HG02763 (cell line): ENCODE data around the gene FHL1.

Source experiments
- ATAC-seq: cut with Tn5 transposase; IDR thresholded peaks from one replicate; pipeline ENCODE4 v1.9.1; 2021; ENCODE audit warnings: mild to moderate bottlenecking, moderate library complexity; ENCODE audit not compliant: unreplicated experiment

Gene FHL1

GRCh38 chrX:136183917-136184316 is 36.6 kb downstream of the FHL1 start:
- ATAC-seq = no peak

- no peak for ATAC-seq
Measured at GRCh38 chrX:136185401-136186022, 38.2 kb downstream of the FHL1 start.

- ATAC-seq = no peak
Measured at GRCh38 chrX:136186023-136186413, 38.7 kb downstream of the FHL1 start.

GRCh38 chrX:136189222-136189621 is 41.9 kb downstream of the FHL1 start:
- ATAC-seq = no peak

- no peak for ATAC-seq
Measured at GRCh38 chrX:136190038-136190713, 42.8 kb downstream of the FHL1 start.

GRCh38 chrX:136191171-136191570 is 43.8 kb downstream of the FHL1 start:
- ATAC-seq = no peak

- no peak for ATAC-seq
Measured at GRCh38 chrX:136192135-136192534, 44.8 kb downstream of the FHL1 start.

GRCh38 chrX:136192839-136193414 is 45.6 kb downstream of the FHL1 start:
- ATAC-seq = no peak

GRCh38 chrX:136193771-136194170 is 46.4 kb downstream of the FHL1 start:
- no peak for ATAC-seq

GRCh38 chrX:136194536-136194935 is 47.2 kb downstream of the FHL1 start:
- no peak for ATAC-seq

GRCh38 chrX:136195247-136195646 is 47.9 kb downstream of the FHL1 start:
- ATAC-seq = no peak

- no peak for ATAC-seq
Measured at GRCh38 chrX:136196691-136197155, 49.4 kb downstream of the FHL1 start.

GRCh38 chrX:136198010-136198409 is 50.7 kb downstream of the FHL1 start:
- no peak for ATAC-seq

- ATAC-seq = no peak
Measured at GRCh38 chrX:136198678-136199243, 51.4 kb downstream of the FHL1 start.

- no peak for ATAC-seq
Measured at GRCh38 chrX:136199365-136199764, 52.0 kb downstream of the FHL1 start.

- no peak for ATAC-seq
Measured at GRCh38 chrX:136200466-136200865, 53.1 kb downstream of the FHL1 start.

GRCh38 chrX:136201601-136202000 is 54.3 kb downstream of the FHL1 start:
- no peak for ATAC-seq

GRCh38 chrX:136202889-136203288 is 55.6 kb downstream of the FHL1 start:
- ATAC-seq = no peak

GRCh38 chrX:136203438-136203837 is 56.1 kb downstream of the FHL1 start:
- no peak for ATAC-seq

GRCh38 chrX:136203951-136204350 is 56.6 kb downstream of the FHL1 start:
- no peak for ATAC-seq

- ATAC-seq = no peak
Measured at GRCh38 chrX:136204571-136204970, 57.2 kb downstream of the FHL1 start.

- ATAC-seq = no peak
Measured at GRCh38 chrX:136205882-136206380, 58.6 kb downstream of the FHL1 start.
